HG03135 (cell line): ENCODE data around the gene KPNA4.
"Not testable (repeated sequence)": the region's sequence is repeated elsewhere in the genome, so short reads cannot be mapped to it uniquely, and the experiment has no call there.

Experiments used
- ATAC-seq: cut with Tn5 transposase; IDR thresholded peaks from one replicate; pipeline ENCODE4 v1.9.1; 2021; ENCODE audit warnings: mild to moderate bottlenecking, moderate library complexity; ENCODE audit not compliant: unreplicated experiment

The KPNA4 gene, protein sequence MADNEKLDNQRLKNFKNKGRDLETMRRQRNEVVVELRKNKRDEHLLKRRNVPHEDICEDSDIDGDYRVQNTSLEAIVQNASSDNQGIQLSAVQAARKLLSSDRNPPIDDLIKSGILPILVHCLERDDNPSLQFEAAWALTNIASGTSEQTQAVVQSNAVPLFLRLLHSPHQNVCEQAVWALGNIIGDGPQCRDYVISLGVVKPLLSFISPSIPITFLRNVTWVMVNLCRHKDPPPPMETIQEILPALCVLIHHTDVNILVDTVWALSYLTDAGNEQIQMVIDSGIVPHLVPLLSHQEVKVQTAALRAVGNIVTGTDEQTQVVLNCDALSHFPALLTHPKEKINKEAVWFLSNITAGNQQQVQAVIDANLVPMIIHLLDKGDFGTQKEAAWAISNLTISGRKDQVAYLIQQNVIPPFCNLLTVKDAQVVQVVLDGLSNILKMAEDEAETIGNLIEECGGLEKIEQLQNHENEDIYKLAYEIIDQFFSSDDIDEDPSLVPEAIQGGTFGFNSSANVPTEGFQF

DNA sequence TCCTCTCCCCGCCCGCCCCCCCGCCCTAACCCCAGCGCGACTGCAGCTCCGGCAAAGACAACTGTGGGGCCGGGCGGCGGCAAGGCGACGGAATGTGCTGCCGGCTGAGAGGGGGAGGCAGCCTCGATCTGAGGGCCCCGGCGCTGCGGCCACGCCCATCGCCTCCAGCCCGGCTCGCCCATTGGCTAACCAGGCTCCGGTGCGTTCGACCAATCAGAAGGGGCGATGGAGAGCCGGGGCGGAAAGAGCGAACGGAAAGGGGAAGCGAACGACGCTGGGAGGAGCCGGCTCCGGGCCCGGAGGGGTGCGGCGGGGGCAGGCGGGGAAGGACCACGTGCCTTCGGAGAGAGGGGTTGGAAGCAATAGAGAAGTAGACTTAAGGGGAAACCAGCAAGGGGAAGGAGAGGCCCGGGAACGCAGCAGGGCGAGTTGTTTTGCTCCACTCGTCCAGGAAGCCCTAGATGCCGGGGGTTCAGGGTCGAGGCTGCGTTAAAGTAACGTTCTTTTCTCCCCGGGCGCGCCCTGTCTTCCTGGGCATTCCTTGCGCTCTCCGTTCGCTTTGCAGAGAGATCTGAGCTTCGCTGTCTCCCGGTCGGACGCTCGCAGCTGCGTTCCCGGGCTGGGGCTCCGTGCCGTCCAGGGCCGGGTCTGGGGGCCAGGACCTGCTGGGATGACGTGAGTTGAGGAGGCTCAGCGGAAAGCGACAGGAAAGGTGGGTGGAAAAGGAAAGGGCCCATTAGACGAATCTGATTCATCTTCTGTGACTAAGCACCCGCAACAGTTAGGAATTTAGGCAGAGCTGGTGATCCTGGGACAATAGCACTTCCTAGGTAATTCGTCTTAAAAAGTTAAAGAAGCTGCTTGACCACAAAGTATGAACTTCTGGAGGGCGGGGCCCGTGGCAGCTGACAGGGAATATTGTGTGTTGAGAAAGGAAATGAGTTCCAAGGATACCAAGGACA, at the start of gene KPNA4:
Gene KPNA4 (minus strand): TSS at position 130 of the 962 bp plus-strand sequence. CDS start 289 bp downstream, outside the sequence.
- ATAC-seq, result peak; percentile 94

DNA sequence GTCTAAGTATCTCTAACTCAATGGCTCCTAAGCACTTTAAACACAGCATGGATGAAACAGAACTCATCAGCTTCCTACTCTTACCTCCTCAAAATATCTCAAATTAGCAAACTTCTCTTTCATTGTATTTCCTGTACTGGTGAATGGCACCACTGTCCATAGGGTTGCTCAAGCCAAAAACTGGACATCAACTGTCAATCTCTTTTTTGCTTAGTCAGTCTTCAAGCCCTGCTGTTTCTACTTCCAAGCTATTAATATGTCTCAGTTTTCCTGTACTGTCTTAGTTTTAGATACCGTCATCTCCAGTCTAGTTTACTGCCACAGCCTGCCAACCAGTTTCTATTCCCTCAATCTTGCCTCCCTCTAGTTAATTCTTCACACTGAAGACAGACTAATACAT, 48.3 kb upstream of the KPNA4 start:
- ATAC-seq, result no peak

DNA sequence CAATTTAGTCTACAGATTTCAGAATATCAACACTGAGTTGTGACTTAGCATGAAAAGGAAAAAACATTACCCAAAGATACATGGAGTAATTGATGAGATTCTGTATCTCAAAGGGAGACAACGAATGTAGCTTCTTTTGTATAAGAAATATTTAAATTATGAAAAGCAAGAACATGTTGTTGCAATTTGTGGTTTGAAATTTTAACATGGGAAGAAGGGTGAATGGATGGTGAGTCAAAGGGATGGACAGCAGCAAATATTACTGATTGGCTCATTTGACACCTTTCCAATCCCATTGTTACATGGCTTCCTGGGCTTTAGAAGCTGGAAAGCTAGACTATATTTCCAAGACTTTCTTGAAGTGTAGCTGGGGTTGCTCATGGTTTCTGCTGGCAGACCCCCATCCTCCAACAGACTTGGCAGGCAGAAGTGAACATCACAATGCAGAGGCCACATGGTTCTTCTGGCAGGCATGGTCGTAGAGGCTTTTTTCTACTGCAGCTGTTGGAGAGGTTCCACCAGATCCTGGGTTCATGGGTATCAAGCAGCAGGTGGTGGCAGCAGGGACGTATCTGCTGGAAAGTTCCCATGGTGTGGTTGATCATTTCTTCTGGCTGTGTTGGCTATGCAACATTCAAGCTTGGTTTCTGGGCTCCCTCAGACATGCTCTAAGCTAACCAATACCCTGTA, 47.2 kb upstream of the KPNA4 start:
- ATAC-seq, result no peak

DNA sequence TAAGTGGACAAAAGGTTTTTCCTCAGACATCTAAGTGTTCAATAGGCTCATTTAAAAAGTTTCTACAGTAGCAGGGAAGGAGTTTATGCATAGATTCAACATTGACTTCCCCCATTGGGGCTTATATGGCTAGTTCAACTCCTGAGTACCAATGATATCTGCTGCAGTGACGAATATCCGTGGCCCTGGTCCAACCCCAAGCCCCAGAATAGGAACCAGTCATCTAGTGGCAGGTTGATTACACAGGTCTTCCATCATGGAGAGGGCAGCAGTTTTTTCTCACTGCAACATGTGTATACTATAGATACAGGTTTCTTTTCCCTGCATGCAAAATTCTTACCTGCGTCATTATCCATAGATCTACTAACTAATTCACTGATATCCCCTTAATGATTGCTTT, 45.8 kb upstream of the KPNA4 start:
- ATAC-seq, result no peak

DNA sequence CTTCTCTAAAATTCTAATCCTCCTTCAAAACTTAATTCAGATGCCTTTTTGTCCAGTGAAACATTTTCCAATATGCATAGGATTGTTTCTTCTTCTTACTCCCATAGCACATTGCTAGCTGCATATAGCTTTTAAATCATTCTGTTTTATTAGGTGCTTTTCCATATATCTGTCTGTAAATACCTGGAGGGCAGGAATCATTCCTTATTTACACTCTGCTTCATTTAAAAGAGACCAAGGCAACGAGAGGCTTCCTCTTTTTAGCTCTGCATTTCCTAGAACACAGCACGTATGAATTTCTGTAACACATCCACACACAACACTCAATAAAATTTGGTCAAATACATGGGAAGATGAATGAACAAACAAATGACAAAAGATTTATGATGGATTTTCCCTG, 43.5 kb upstream of the KPNA4 start:
- no peak for ATAC-seq

DNA sequence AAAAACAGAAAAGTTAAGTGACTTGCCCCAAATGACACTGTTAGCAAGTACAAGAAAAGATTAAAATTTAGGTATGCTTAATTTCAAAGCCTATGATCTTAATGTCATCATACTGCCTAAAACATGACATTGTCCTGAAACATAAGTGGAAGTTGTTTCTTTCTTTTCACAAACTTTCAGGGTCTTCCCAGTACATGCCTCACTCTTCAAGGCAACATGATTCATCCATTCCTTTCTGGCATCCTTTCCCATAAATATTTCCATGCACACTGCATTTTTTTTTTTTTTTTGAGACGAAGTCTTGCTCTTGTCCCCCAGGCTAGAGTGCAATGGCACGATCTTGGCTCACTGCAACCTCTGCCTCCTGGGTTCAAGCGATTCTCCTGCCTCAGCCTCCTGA, 42.5 kb upstream of the KPNA4 start:
- no peak for ATAC-seq

DNA sequence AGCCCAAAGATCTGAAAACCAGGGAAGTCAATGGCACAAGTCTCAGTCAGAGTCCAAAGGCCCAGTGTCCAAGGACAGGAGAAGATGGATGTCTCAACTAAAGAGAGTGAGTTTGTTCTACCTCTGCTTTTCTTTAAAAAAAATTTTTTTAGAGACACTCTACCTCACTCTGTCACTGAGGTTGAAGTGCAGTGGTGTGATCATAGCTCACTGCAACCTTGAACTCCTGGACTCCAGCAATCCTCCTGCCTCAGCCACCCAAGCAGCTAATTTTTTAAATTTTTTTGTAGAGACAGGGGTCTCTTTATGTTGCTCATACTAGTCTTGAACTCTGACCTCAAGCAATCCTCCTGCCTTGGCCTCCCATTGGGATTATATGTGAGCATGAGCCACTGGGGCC, 39.9 kb upstream of the KPNA4 start:
- ATAC-seq, result no peak

DNA sequence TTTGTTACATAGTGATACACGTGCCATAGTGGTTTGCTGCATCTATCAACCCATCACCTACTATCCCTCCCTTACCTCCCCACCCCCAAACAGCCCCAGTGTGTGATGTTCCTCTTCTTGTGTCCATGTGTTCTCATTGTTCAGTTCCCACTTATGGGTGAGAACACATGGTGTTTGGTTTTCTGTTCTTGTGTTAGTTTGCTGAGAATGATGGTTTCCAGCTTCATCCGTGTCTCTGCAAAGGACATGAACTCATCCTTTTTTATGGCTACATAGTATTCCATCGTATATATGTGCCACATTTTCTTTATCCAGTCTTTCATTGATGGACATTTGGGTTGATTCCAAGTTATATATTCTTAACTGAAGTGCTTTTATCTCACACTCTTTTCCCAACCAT, 38.5 kb upstream of the KPNA4 start:
- not testable (repeated sequence) for ATAC-seq

DNA sequence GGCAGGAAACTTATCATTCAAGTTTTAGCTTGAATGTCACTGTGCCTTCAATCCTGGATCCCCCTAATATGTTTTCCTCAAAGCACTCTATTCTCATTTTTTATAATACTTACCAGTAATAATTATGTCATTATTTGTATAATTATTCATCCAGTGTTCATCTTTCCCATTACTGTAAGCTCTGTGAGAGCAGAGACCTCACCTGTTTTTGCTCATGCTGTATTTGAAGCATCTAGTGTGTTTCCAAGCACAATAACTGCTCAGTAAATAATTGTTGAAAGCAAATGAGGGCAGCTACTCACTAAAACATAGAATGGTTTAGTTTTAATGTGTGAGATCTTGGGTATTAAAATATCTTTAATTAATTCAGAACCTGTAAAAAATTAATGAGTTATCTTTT, 36.9 kb upstream of the KPNA4 start:
- ATAC-seq, result no peak

DNA sequence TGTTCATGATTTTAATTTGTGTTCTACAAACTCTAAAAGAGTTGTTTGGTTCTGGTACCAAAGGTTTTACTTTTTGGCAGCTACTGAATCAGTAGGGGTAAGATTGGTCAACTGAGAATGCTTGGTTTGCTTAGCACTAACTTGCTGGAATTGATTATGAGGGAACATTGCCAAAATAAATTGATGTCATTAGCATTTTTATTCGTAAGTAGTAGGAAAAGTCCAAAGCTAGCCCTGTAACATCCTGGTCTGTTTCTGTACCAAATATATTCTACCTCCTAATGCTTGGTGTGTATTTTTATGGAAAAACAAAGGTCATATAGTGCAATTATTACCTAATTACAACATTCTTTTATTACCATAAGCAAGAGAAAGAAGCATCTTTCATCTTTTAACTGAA, 35.9 kb upstream of the KPNA4 start:
- no peak for ATAC-seq

DNA sequence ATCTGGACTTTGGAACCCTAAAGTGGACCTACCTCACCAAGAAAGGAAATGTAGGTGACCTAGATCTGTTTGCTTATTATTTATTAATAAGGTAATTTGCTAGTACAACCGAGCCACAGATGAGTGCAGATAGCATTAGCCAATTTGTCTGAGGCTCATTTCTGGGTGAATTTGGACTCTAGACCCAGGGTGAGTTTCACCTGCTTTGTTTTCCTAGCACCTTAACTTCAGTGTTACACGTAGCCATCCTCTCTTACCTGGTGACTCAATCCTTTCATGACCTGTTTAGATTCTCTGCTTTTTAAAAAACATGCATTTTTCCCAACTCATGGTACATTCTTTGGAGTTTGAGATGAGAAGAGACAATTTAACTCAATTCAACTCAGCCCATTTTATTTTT, 33.5 kb upstream of the KPNA4 start:
- ATAC-seq, result no peak

DNA sequence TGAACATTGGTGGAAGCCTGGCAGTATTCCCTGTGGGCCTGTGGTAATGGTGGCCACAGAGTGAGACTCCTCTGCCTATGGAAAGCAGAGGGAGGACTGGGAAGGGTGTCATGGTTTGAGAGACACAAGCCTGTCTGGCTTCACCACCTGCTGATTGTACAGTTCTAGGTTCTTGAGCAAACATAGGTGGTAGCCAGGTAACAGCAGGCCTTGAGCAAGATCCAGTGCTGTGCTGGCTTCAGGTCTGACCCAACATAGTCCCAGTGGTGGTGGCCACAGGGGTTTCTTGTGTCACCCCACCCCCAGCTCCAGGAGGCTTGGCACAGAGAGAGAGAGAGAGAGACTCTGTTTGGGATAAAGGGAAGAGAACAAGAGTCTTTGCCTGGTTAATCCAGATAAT, 22.7 kb upstream of the KPNA4 start:
- no peak for ATAC-seq

DNA sequence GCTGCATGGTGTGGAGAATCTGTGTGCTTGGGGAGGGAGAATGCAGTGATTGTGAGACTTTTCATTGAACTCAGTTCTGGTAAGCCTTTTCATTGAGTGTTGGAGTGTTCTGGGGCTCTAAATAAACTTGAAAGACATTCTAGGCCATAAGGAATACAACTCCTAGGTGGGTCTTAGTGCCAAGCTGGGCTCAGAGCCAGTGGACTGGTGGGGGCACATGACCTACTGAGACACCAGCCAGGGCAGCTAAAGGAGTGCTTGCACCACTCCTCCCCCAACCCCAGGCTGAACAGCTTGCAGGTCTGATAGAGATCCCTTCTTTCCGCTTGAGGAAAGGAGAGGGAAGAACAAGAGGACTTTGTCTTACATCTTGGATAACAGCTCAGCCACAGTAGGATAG, 21.7 kb upstream of the KPNA4 start:
- ATAC-seq, result no peak

DNA sequence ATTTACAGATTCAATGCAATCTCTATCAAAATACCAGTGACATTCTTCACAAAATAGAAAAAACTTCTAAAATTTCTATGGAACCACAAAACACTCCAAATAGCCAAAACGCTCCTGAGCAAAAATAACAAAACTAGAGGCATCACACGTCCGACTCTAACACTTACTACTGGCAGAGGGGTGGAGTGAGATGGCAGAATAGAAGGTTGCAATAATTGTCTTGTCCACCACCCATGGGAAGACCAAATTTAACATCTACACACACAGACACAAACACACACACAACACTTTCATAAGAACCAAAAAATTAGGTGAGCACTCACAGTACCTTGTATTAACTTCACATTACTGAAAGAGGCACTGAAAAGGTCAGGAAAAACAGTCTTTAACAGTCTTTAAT, 21.3 kb upstream of the KPNA4 start:
- no peak for ATAC-seq

DNA sequence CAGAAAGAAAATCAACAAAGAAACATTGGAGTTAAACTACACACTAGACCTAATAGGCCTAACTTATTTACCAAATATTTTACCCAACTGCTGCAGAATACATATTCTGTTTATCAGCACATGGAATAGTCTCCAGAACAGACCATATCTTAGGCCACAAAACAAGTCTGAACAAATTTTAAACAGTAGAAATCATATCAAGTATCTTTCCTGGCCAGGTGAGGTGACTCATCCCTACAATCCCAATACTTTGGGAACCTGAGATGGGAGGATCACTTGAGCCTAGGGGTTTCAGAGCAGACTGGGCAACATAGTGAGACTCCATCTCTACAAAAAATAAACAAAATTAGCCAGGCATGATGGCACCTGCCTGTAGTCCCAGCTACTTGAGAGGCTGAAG, 18.1 kb upstream of the KPNA4 start:
- ATAC-seq, result no peak

DNA sequence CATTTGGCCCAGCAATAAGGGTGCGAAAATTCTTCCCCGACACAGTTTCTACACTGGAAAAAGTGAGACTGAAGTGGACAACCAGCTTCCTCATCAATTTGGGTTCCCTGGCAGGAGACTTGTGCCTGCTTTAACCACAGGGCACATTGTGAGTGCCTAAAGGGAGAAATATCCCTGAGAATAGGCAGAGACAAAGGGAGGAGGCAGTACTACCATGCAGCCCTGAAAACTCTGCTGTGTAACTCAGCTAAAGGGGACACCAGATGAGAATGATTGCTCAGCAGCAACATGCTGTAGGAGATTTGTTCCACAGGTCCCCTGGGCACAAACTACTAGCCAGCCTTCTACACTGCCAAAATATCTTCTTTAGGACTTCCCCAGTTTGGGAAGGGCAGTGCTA, 15.6 kb upstream of the KPNA4 start:
- no peak for ATAC-seq

DNA sequence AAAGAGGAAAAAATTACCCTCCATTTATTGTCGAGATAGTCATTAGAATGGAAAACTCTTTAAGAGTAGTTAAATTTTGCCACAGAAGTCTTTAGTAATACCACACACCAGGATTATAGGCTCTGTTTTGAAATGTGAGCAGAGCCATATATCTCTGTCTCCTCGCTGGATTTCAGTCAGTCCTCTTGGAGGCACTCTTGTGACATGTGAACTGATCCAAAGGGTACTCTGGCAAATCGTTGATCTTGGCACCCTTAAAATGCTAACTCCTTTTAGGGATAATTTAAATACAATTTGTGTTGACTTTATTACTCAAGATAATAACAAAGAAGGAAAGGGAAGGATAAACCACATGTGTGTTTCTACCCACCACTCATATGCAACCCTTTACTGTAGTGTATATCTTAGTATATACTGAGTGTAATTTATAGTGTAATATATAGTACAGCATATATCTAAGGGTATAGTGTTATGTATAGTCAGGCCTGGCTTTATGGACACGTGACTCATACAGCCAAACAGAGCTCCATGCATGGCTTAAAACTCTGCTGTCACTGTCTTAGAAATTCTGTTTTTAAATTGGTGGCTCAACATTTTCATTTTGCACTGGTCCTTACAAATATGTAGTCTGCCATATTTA, 12.3 kb upstream of the KPNA4 start:
- ATAC-seq, result no peak

DNA sequence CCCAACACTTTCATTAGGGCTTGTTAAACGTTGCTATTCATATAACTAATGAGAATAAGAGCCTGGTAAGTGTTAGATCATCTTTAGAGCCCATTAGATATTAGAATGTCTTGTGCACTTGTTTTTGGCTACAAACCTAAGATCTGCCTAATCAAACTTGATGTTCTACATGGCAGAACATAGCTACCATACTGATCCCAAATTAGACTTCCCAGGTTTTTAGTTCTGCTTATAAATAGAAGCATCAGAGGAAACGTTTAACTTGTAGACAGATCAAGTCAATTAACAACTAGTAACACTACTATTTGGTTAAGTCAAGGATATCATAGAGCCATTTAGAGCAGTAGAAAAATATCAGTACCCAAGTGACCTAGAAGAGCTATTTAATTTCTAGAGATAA, 11.7 kb upstream of the KPNA4 start:
- no peak for ATAC-seq

DNA sequence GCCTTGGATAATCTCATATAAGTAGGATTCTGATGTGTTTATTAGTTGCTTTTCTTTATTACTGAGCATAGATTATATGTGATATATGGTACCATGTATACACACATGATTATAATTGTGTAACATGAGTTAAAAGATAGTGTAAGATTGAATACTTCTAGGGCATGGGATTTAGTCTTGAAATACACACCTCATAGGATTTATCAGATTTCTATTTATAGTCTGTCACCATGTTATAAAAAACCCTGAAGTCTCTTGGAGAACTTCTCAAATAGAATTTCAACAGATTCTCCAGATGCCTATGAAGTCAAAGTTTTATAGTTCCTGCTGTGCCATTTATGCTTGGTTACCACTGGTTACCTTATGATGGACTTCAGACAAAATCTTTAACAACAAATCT, 11.2 kb upstream of the KPNA4 start:
- no peak for ATAC-seq

DNA sequence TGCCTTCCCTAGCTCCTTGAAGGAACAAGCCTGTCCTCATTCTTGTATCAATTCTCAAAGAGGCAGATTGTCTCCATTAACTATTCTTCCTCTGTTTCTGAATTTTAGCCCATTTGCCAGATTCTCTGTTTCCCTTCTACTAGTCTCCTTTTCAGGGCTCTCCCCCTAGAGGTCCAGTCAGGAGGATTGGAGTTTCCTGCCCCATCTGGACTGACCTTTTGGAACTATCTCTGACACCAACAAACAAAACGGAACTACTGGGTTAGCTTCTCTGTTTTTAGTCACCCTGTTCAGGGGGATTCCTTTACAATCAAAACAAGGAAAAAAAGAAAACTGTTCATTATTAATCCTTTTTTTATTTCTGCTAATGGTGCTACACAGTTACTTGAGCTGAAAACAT, 10.2 kb upstream of the KPNA4 start:
- ATAC-seq, result no peak

DNA sequence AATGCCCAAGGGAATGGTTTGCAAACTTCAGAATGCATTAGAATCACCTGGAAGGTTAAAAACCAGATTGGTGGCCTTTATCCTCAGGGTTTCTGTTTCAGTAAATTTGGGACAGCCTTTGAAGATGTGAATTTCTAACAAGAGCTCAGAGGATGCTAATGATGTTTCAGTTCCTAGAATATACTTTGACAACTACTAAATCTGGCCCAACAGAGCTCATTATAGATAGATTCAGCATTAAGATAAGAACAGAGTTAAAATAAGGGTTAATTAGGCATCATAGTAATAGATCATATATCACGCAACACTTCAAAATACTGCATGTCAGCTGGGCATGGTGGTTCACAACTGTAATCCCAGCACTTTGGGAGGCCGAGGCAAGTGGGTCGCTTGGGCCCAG, 9.3 kb upstream of the KPNA4 start:
- no peak for ATAC-seq
